Panc1 (cell line): ENCODE measurements around the gene POLE.

ENCODE experiments used
- CTCF ChIP-seq: fragments of 450-650 bp; IDR thresholded peaks from 2 replicates; pipeline ENCODE4 v1.5.1; 2017; ENCODE audit warnings: mild to moderate bottlenecking
- POLR2AphosphoS5 ChIP-seq: IDR thresholded peaks from 2 replicates; pipeline ENCODE4 v1.6.1; 2012; ENCODE audit warnings: mild to moderate bottlenecking, low read depth, low read length, moderate library complexity
- REST ChIP-seq, 2 experiments: IDR thresholded peaks; 2 replicates each; pipeline ENCODE4 v1.6.1; 2011 to 2012; ENCODE audit warnings: low read depth in 2 of 2, control low read depth in 1 of 2, low read length in 1 of 2, mild to moderate bottlenecking in 1 of 2, moderate library complexity in 1 of 2; ENCODE audit not compliant: insufficient read depth in 1 of 2

DNA sequence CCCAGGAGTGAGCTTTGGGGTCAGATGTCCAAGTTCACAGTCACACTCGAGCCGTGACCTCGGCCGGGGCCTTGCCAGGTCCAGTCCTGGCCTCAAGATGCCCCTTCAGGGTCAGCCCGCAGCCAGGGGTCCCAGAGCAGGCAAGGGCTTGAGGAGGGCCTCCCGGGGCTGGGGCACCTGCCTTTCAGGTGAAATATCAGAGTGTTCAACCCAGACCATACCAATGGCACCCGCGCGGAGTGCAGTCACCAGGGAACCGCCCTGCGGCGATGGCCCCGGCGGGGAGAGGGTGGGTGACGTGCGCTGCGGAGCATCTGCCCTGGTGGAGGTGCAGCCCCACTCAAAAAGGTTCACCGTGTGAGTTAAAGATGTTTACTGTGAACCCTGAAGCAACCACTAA is 93.6 kb downstream of the POLE start:
- no peak for TF ChIP-seq POLR2AphosphoS5
- no peak for TF ChIP-seq CTCF
- no peak for TF ChIP-seq REST (IDR thresholded peaks at IDR 0.05; ENCODE audit: insufficient read depth in 1 of 2, low read depth in 2 of 2, low read length in 1 of 2)
